K562 (cell line): Measurements from ENCODE around the gene DTL.
A peak's percentile ranks its signal among the peaks of the same experiment; 100 is the strongest.

Source experiments
- CTCF ChIP-seq, 3 experiments: IDR thresholded peaks in 2 of 3; conservative IDR thresholded peaks in 1 of 3; 2 replicates each; pipeline ENCODE4 v1.5.1; 2011 to 2012; ENCODE audit warnings: low read length in 3 of 3, mild to moderate bottlenecking in 3 of 3, control low read depth in 2 of 3, improper control_type of control experiment in 1 of 3, inconsistent platforms in 1 of 3, low read depth in 1 of 3, mixed read lengths in 1 of 3, moderate library complexity in 1 of 3; ENCODE audit not compliant: insufficient read depth in 2 of 3
- E2F4 ChIP-seq: sonication (generic); formaldehyde crosslinking; IDR thresholded peaks from 2 replicates; pipeline ENCODE4 v1.8.0; 2022; ENCODE audit warnings: mild to moderate bottlenecking, low read depth, missing genetic modification reagents
- EP300 ChIP-seq: IDR thresholded peaks from 2 replicates; pipeline ENCODE4 v1.6.1; 2012; ENCODE audit warnings: low read length, improper control_type of control experiment
- JUN ChIP-seq, 2 experiments: sonication (generic) in 1 of 2; formaldehyde crosslinking in 1 of 2; IDR thresholded peaks; 2 replicates each; pipeline versions ENCODE4 v1.6.1 to v1.8.0; 2012 to 2022; ENCODE audit warnings: borderline replicate concordance in 2 of 2, mild to moderate bottlenecking in 2 of 2, improper control_type of control experiment in 1 of 2, low read depth in 1 of 2, low read length in 1 of 2, missing genetic modification reagents in 1 of 2
- POLR2A ChIP-seq: fragments of 450-650 bp; conservative IDR thresholded peaks from 2 replicates; pipeline ENCODE4 v1.6.1; 2016
- SMC3 ChIP-seq: conservative IDR thresholded peaks from 2 replicates; pipeline ENCODE4 v1.6.1; 2011; ENCODE audit warnings: low read depth, low read length, improper control_type of control experiment; ENCODE audit not compliant: insufficient read depth
- SRF ChIP-seq, 2 experiments: fragments of 250-450, 450-650 bp in 1 of 2; sonication (Bioruptor Pico) in 1 of 2; sonication (generic) in 1 of 2; formaldehyde crosslinking; IDR thresholded peaks; 2 replicates each; pipeline versions ENCODE4 v1.5.0 to v1.5.1; 2020 to 2022; ENCODE audit warnings: mild to moderate bottlenecking in 1 of 2, missing genetic modification reagents in 1 of 2
- TGIF2 ChIP-seq: sonication (generic); formaldehyde crosslinking; IDR thresholded peaks from 2 replicates; pipeline ENCODE4 v1.8.1; 2022; ENCODE audit warnings: mild to moderate bottlenecking, missing genetic modification reagents, moderate library complexity
- USF1 ChIP-seq: sonication (generic); formaldehyde crosslinking; IDR thresholded peaks from 2 replicates; pipeline ENCODE4 v1.9.0; 2022; ENCODE audit warnings: mild to moderate bottlenecking, missing genetic modification reagents
- ZBTB1 ChIP-seq: sonication (generic); formaldehyde crosslinking; IDR thresholded peaks from 2 replicates; pipeline ENCODE4 v1.8.1; 2023; ENCODE audit warnings: missing genetic modification reagents, low read depth, mild to moderate bottlenecking, borderline replicate concordance
- ZNF124 ChIP-seq: sonication (generic); formaldehyde crosslinking; IDR thresholded peaks from 2 replicates; pipeline ENCODE4 v1.8.1; 2022; ENCODE audit warnings: missing genetic modification reagents
- ZNF23 ChIP-seq: fragments of 250-450 bp; sonication (Bioruptor Pico); IDR thresholded peaks from 2 replicates; pipeline ENCODE4 v1.4.0; 2020; ENCODE audit warnings: mild to moderate bottlenecking
- ZNF318 ChIP-seq, 2 experiments: fragments of 450-650 bp; IDR thresholded peaks; 2 replicates each; pipeline ENCODE4 v1.6.1; 2016; ENCODE audit warnings: mild to moderate bottlenecking in 2 of 2, borderline replicate concordance in 1 of 2, low read depth in 1 of 2, moderate library complexity in 1 of 2
- ZNF589 ChIP-seq: fragments of 200-800 bp; sonication (Bioruptor generic); IDR thresholded peaks from 2 replicates; pipeline ENCODE4 v1.6.1; 2016; ENCODE audit warnings: low read depth, missing genetic modification characterization, missing compliant biosample characterization

- TF ChIP-seq USF1 (CRISPR knock-in tag) (no peak), ZNF124 (no peak), POLR2A (no peak), EP300 (peak; percentile 79), CTCF (IDR thresholded peaks at IDR 0.05 in 2 of 3, conservative IDR thresholded peaks at IDR 0.05 in 1 of 3; ENCODE audit: insufficient read depth in 2 of 3, low read depth in 1 of 3, low read length in 3 of 3) (no peak), ZNF318 (IDR thresholded peaks at IDR 0.05; ENCODE audit: borderline replicate concordance in 1 of 2, low read depth in 1 of 2) (no peak), SRF (CRISPR knock-in tag; IDR thresholded peaks at IDR 0.05) (0 out of 4 replicates have a peak, but pooled peaks of 1 of the 2 experiments have one; percentile 14), ZNF23 (CRISPR knock-in tag) (no peak), TGIF2 (CRISPR knock-in tag) (no peak), E2F4 (CRISPR knock-in tag) (no peak), SMC3 (no peak), JUN (IDR thresholded peaks at IDR 0.05; ENCODE audit: borderline replicate concordance, low read depth, low read length) (no peak), JUN (CRISPR knock-in tag; IDR thresholded peaks at IDR 0.05; ENCODE audit: borderline replicate concordance) (no peak), ZBTB1 (no peak), ZNF589 (CRISPR knock-in tag) (no peak)
Measured at GRCh38 chr1:212153635-212154034, 118.1 kb downstream of the DTL start.
